ENCODE results near the gene MTHFD1L. TPM values are rescaled to one million over a fixed set of nuclear protein-coding genes. Genes with fewer than 3 reads are reported as not detected.

MTHFD1L gene
- total RNA-seq, 2 donors from 2014 or later: 9.2 to 23.3 TPM

DNA sequence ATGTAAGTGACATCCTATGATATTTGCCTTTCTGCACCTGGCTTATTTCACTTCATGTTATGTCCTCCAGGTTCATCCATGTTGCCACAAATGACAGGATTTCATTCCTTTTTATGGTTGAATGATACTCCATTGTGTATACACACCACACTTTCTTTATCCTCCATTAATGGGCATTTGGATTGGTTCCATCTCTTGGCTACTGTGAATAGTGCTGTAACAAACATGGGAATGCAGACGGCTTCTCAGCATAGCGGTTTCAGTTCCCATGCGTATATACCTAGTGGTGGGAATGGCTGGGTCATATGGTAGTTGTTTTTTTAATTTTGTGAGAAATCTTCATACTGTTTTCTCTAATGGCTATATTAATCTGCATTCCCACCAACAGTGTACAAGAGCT is 14.8 kb downstream of the MTHFD1L start:
- Histone ChIP-seq H3K9ac (ENCODE audit: low read depth in 2 of 2, low read length in 2 of 2) (no peak overlapping the region), H3K4me1 (no peaks in the 10 kb centered on the region), H3K9me3 (no peaks in the 10 kb centered on the region), H3K4me3 (no peak overlapping the region), H3K27me3 (no peaks in the 10 kb centered on the region), H3K27ac (no peak overlapping the region), H3K36me3 (no peaks in the 10 kb centered on the region)
- intact Hi-C loops (cut with DNase I): no loop called here
- no peak for DNase-seq
- TF ChIP-seq, protein P1, sequence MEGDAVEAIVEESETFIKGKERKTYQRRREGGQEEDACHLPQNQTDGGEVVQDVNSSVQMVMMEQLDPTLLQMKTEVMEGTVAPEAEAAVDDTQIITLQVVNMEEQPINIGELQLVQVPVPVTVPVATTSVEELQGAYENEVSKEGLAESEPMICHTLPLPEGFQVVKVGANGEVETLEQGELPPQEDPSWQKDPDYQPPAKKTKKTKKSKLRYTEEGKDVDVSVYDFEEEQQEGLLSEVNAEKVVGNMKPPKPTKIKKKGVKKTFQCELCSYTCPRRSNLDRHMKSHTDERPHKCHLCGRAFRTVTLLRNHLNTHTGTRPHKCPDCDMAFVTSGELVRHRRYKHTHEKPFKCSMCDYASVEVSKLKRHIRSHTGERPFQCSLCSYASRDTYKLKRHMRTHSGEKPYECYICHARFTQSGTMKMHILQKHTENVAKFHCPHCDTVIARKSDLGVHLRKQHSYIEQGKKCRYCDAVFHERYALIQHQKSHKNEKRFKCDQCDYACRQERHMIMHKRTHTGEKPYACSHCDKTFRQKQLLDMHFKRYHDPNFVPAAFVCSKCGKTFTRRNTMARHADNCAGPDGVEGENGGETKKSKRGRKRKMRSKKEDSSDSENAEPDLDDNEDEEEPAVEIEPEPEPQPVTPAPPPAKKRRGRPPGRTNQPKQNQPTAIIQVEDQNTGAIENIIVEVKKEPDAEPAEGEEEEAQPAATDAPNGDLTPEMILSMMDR (IDR thresholded peaks at IDR 0.05): no peak

DNA sequence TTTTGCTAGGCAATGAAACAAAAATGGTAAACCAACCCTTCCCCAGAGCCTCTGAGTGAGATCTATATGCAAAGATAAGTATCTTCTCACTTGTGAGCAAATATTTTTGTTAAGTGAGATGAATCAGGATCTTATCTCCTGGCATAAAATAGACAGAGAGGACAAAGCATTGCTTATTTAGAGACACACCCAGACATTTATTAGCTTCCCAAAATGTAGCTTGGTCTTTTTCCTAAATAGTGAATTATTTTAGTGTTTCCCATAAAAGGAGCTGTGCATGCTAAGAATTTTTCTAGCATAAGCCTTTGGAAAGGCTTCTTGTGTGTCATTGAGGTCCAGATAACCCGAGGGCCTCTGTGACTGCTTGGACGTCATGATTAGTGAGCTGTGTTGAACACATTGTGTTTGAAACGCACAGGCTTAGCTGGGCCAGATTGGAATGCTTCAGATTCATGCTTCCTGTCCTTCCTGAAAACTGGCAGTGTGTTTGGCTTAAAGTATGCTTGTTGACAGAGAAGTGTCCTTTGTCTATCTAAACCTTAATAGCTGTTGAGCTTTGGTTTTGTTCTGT is 16.5 kb downstream of the MTHFD1L start:
- intact Hi-C loops (cut with DNase I): no loop called here
- no peaks in the 10 kb centered on the region for H3K27me3 ChIP-seq
- no peaks in the 10 kb centered on the region for H3K9me3 ChIP-seq
- H3K36me3 ChIP-seq: no peaks in the 10 kb centered on the region
- no peak overlapping the region for H3K27ac ChIP-seq
- no peak overlapping the region for H3K9ac ChIP-seq (ENCODE audit: low read depth in 2 of 2, low read length in 2 of 2)
- TF ChIP-seq, protein P1 (IDR thresholded peaks at IDR 0.05): no peak
- DNase-seq: no peak
- H3K4me3 ChIP-seq: no peak overlapping the region
- no peaks in the 10 kb centered on the region for H3K4me1 ChIP-seq

DNA sequence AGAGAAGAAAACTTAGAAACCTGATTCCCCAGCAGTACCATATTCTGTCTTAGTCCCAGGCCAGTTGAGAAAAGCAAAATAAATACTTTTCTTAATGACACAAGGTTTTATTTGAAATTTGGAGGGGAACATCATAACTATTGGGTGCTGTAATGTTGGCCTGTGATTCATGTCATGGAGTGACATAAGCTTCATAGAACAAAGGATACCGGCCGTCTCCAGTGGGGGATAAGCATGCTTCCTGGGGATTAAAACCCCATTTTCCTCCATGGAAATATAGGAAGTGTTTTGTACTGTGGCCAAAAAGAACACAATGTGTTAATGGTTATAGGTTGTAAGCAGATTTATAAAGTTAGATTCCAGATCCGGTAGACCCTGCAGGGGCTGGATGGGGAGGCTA is 18.0 kb downstream of the MTHFD1L start:
- Histone ChIP-seq H3K27me3 (no peaks in the 10 kb centered on the region), H3K9ac (ENCODE audit: low read depth in 2 of 2, low read length in 2 of 2) (no peak overlapping the region), H3K4me3 (no peak overlapping the region), H3K9me3 (no peaks in the 10 kb centered on the region), H3K27ac (no peak overlapping the region), H3K4me1 (no peaks in the 10 kb centered on the region), H3K36me3 (no peaks in the 10 kb centered on the region)
- intact Hi-C loops (cut with DNase I): no loop called here
- TF ChIP-seq, protein P1 (IDR thresholded peaks at IDR 0.05): no peak
- DNase-seq: no peak

DNA sequence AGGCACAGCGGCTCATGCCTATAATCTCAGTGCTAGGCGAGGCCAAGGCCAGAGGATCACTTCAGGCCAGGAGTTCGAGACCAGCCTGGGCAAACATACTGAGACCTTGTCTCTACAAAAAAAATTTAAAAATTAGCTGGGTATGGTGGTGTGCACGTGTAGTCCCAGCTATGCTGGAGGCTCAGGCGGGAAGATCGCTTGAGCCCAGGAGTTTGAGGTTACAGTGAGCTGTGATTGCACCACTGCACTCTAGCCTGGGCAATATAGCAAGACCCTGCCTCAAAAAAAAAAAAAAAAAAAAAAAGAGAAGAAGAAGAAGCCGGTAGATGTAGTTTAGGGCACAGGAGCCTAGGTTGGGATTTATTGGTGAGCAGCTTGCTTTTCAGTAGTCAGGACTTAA is 20.7 kb downstream of the MTHFD1L start:
- Histone ChIP-seq H3K9me3 (no peaks in the 10 kb centered on the region), H3K4me1 (no peaks in the 10 kb centered on the region), H3K27me3 (no peaks in the 10 kb centered on the region), H3K4me3 (no peak overlapping the region), H3K36me3 (no peaks in the 10 kb centered on the region), H3K27ac (no peak overlapping the region), H3K9ac (ENCODE audit: low read depth in 2 of 2, low read length in 2 of 2) (no peak overlapping the region)
- TF ChIP-seq, protein P1 (IDR thresholded peaks at IDR 0.05): no peak
- DNase-seq: no peak
- intact Hi-C loops (cut with DNase I): no loop called here

DNA sequence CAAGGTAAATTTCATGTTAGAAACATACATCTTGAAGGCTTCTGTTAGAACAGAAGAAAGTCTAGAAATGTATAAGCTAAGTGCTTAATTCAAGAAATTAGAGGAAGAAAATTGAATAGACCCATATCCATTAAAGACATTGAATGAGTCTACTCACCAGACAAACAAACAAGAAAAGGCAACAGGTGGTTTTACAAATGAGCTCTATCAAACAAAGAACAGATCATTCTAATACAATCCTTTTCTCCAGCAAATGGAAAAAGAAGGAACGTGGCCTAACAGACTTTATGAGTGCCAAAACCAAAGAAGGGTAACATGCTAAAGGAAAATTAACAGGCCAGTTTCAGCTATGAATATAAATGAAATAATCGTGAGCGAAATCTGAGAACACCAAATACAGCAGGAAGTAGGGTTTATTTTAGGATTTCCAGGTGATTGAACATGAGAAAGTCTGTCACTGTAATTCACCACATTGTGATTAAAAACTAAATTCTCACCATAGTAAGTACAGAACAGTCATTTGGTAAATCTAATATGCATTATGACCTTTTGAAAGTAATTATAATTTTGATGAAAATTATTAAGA is 22.6 kb downstream of the MTHFD1L start:
- Histone ChIP-seq H3K36me3 (no peaks in the 10 kb centered on the region), H3K9ac (ENCODE audit: low read depth in 2 of 2, low read length in 2 of 2) (no peak overlapping the region), H3K27me3 (no peaks in the 10 kb centered on the region), H3K9me3 (no peaks in the 10 kb centered on the region), H3K4me3 (no peak overlapping the region), H3K27ac (no peak overlapping the region), H3K4me1 (no peaks in the 10 kb centered on the region)
- TF ChIP-seq, protein P1 (IDR thresholded peaks at IDR 0.05): no peak
- intact Hi-C loops (cut with DNase I): no loop called here
- DNase-seq: no peak

Data from colonic mucosa (tissue), 4 donors.